Adipocyte (in vitro differentiated cells): ENCODE results near the gene FZR1.

Experiments
- DNase-seq: peaks from one replicate; pipeline ENCODE4 v3.0.0-alpha.2; 2015; ENCODE audit warnings: low read depth
- H3K27me3 ChIP-seq: replicated peaks from 2 replicates; pipeline ENCODE4 v1.7.0; 2013; ENCODE audit warnings: mild to moderate bottlenecking, low read length, moderate library complexity; ENCODE audit not compliant: control insufficient read depth, insufficient read depth
- H3K36me3 ChIP-seq: 2 replicates; pipeline ENCODE4 v1.7.0; 2013; ENCODE audit warnings: low read length, mild to moderate bottlenecking, moderate library complexity; ENCODE audit not compliant: control insufficient read depth, insufficient read depth, severe bottlenecking
- H3K4me1 ChIP-seq: 2 replicates; pipeline ENCODE4 v1.7.0; 2013; ENCODE audit warnings: mild to moderate bottlenecking, low read length, moderate library complexity; ENCODE audit not compliant: control insufficient read depth, insufficient read depth
- H3K4me3 ChIP-seq: 2 replicates; pipeline ENCODE4 v1.7.0; 2013; ENCODE audit warnings: mild to moderate bottlenecking, low read length, moderate library complexity
- H3K9ac ChIP-seq: 2 replicates; pipeline ENCODE4 v1.7.0; 2013; ENCODE audit warnings: mild to moderate bottlenecking, low read length, moderate library complexity
- H3K9me3 ChIP-seq: 2 replicates; pipeline ENCODE4 v1.7.0; 2013; ENCODE audit warnings: mild to moderate bottlenecking, low read length, moderate library complexity; ENCODE audit not compliant: control insufficient read depth

The FZR1 gene

DNA sequence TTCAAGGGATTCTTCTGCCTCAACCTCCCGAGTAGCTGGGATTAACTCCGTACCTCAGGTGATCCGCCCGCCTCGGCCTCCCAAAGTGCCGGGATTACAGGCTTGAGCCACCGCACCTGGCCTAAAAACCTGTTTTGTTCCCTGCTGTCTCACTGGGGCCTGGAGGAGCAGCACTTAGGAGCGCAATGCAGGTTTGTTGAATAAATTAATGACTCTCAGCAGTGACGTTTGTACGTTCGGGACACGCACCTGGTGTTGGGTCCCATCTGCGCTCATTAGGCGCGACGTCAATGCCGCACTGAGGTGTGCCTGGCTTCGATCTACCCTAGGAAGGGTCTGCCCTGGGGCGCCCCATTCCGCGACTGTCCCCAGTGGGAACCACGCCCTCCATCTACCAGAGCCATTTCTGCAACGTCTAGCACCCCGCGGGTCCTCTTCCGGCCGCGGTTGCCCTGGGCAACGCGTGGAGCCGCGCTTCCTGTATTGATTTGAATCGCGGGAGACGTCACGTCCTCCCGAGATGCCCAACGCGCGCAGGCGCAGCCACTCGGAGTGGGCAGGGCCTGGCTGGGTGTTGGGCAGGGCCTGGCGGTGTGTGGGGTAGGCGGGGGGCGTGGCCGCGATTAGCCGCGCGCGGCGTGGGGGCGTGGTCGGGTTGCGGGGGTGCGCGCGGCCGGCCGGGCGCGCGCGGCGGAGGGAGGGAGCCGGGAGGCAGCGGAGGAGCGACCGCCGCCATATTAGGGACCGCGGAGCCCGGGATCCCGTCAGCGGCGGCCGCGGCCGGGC lies at the start of gene FZR1:
TSS of gene FZR1 (plus strand) at position 714 of the 786 bp plus-strand sequence. CDS start 16,679 bp downstream, outside the sequence.
- no peaks in the 10 kb centered on the region for H3K9me3 ChIP-seq
- H3K27me3 ChIP-seq, result no peaks in the 10 kb centered on the region
- peak within 1 kb of the TSS; percentile 85 for H3K4me3 ChIP-seq
- H3K36me3 ChIP-seq, result no peaks in the 10 kb centered on the region
- H3K4me1 ChIP-seq, result peaks cover 10% of the 10 kb centered on the region
- DNase-seq, result peak; percentile 100
- H3K9ac ChIP-seq, result peak within 1 kb of the TSS; percentile 89

- no peaks in the 10 kb centered on the region for H3K9me3 ChIP-seq
- H3K4me3 ChIP-seq, result no peak overlapping the region
- H3K36me3 ChIP-seq, result peaks cover 61% of the 10 kb centered on the region
- peaks cover 34% of the 10 kb centered on the region for H3K4me1 ChIP-seq
- no peak for DNase-seq
- no peaks in the 10 kb centered on the region for H3K27me3 ChIP-seq
- H3K9ac ChIP-seq, result peak overlapping the region; percentile 54
Measured at GRCh38 chr19:3456925-3457527, 49.1 kb upstream of the FZR1 start.

- Histone ChIP-seq H3K27me3 (no peaks in the 10 kb centered on the region), H3K9ac (peak overlapping the region; percentile 54), H3K4me1 (peaks cover 34% of the 10 kb centered on the region), H3K9me3 (no peaks in the 10 kb centered on the region), H3K36me3 (peaks cover 59% of the 10 kb centered on the region), H3K4me3 (no peak overlapping the region)
- no peak for DNase-seq
Measured at GRCh38 chr19:3457528-3458228, 48.4 kb upstream of the FZR1 start.

GRCh38 chr19:3458229-3459088 lies 47.7 kb upstream of the FZR1 start:
- Histone ChIP-seq H3K9me3 (no peaks in the 10 kb centered on the region), H3K4me1 (peaks cover 34% of the 10 kb centered on the region), H3K27me3 (no peaks in the 10 kb centered on the region), H3K36me3 (peaks cover 58% of the 10 kb centered on the region), H3K4me3 (no peak overlapping the region), H3K9ac (peak overlapping the region; percentile 54)
- DNase-seq, result no peak

GRCh38 chr19:3459089-3459881 lies 46.8 kb upstream of the FZR1 start:
- H3K36me3 ChIP-seq, result peaks cover 50% of the 10 kb centered on the region
- no peaks in the 10 kb centered on the region for H3K9me3 ChIP-seq
- no peaks in the 10 kb centered on the region for H3K27me3 ChIP-seq
- H3K9ac ChIP-seq, result peak overlapping the region; percentile 54
- H3K4me3 ChIP-seq, result no peak overlapping the region
- H3K4me1 ChIP-seq, result peaks cover 34% of the 10 kb centered on the region
- DNase-seq, result peak; percentile 84

DNA sequence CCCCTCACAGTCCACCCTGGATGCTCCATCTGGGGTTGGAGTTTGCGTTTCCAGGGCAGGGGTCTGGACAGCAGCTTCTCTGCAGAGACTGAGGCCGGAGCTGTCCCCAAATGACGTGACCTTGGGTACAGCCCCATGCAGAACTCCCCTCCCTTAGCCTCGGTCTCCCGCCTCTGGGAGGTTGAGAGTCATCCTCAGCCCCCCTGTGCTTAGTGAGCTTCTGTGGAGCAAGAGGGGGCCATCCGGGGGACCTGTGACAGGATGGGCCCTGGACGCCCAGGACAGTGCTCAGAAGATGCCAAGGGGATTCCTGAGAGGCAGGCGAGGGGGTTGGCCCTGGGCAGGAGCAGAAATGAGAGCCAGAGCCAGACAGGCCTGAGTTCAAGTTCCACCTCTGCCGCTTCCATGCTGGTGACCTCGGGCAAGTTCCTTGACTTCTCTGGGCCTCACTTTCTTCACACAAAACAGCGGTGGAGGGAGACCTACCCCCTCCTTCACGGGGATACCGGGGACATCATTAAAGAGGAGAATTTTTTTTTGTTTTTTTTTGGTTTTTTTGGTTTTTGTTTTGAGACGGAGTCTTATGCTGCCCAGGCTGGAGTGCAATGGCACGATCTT lies 46.0 kb upstream of the FZR1 start:
- Histone ChIP-seq H3K36me3 (peaks cover 42% of the 10 kb centered on the region), H3K4me1 (peaks cover 34% of the 10 kb centered on the region), H3K27me3 (no peaks in the 10 kb centered on the region), H3K4me3 (no peak overlapping the region), H3K9me3 (no peaks in the 10 kb centered on the region), H3K9ac (no peak overlapping the region)
- no peak for DNase-seq

- no peak overlapping the region for H3K4me3 ChIP-seq
- H3K27me3 ChIP-seq, result no peaks in the 10 kb centered on the region
- H3K9ac ChIP-seq, result no peak overlapping the region
- H3K4me1 ChIP-seq, result peaks cover 32% of the 10 kb centered on the region
- no peaks in the 10 kb centered on the region for H3K9me3 ChIP-seq
- H3K36me3 ChIP-seq, result peaks cover 30% of the 10 kb centered on the region
- DNase-seq, result no peak
Measured at GRCh38 chr19:3462991-3463713, 43.0 kb upstream of the FZR1 start.

GRCh38 chr19:3463714-3464586 lies 42.2 kb upstream of the FZR1 start:
- H3K9me3 ChIP-seq, result no peaks in the 10 kb centered on the region
- H3K27me3 ChIP-seq, result no peaks in the 10 kb centered on the region
- H3K9ac ChIP-seq, result no peak overlapping the region
- no peak for DNase-seq
- H3K4me3 ChIP-seq, result no peak overlapping the region
- peaks cover 24% of the 10 kb centered on the region for H3K4me1 ChIP-seq
- peaks cover 30% of the 10 kb centered on the region for H3K36me3 ChIP-seq

- no peak for DNase-seq
- H3K36me3 ChIP-seq, result peaks cover 30% of the 10 kb centered on the region
- H3K9me3 ChIP-seq, result no peaks in the 10 kb centered on the region
- H3K27me3 ChIP-seq, result no peaks in the 10 kb centered on the region
- H3K9ac ChIP-seq, result no peak overlapping the region
- no peak overlapping the region for H3K4me3 ChIP-seq
- peaks cover 17% of the 10 kb centered on the region for H3K4me1 ChIP-seq
Measured at GRCh38 chr19:3464587-3465235, 41.4 kb upstream of the FZR1 start.
